ENCODE data around the gene GLE1.

DNA sequence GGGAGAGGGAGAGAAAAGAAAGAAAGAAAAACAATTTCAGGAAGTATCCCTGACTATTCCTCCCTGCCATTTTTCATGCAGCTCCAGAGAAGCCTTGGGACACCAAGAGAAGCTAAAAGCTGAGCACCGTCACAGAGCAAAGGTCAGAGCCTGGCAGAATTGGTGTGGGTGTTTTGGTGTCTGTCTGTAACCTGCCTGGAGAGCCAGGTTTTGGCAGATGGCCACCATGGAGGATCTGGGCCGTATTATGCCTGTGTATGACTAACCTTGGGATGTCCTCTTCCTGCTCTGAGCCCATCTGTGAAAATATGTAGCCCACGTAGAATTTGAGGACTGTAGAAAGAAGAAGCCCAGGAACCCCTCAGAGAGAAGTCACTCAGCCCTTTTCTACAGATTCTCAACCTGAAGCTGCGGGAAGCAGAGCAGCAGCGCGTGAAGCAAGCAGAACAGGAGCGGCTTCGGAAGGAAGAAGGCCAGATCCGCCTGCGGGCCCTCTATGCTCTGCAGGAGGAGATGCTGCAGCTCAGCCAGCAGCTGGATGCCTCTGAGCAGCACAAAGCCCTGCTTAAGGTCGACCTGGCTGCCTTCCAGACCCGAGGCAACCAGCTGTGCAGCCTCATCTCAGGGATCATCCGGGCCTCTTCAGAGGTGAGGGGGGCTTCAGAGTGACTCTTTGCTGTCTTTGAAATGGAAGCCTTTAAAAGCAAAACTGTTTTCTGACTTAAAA, 18.8 kb downstream of the GLE1 start:
- TF ChIP-seq, protein P1, sequence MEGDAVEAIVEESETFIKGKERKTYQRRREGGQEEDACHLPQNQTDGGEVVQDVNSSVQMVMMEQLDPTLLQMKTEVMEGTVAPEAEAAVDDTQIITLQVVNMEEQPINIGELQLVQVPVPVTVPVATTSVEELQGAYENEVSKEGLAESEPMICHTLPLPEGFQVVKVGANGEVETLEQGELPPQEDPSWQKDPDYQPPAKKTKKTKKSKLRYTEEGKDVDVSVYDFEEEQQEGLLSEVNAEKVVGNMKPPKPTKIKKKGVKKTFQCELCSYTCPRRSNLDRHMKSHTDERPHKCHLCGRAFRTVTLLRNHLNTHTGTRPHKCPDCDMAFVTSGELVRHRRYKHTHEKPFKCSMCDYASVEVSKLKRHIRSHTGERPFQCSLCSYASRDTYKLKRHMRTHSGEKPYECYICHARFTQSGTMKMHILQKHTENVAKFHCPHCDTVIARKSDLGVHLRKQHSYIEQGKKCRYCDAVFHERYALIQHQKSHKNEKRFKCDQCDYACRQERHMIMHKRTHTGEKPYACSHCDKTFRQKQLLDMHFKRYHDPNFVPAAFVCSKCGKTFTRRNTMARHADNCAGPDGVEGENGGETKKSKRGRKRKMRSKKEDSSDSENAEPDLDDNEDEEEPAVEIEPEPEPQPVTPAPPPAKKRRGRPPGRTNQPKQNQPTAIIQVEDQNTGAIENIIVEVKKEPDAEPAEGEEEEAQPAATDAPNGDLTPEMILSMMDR (IDR thresholded peaks at IDR 0.05; ENCODE audit: low read depth, low read length), result no peak
- no peak for TF ChIP-seq EZH2phosphoT487 (IDR thresholded peaks at IDR 0.05; ENCODE audit: low read depth)

Data from OCI-LY3 (cell line).